ENCODE results near the gene CYP2R1.

Gene CYP2R1

DNA sequence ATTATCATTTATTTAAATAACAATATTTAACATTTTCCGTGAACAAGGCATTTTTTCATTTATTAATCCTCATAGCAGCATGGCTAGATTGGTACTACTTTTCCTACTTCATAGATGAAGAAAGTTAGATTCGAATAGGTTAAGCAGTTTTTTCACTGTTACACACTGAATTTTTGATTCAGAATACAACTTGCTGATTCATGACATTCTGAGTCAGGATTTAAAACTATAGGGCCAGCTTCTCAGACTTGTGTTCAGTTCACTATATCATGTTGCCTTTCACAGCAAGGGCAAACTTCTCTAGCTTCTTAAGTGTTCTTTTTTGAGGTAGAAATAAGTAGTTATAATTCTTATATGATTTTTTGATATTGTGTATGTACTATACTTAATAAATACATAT is 31.5 kb downstream of the CYP2R1 start:
- no peak overlapping the region for H3K4me3 ChIP-seq (ENCODE audit: control insufficient read depth, low read depth, low read length)
- TF ChIP-seq, protein P1, sequence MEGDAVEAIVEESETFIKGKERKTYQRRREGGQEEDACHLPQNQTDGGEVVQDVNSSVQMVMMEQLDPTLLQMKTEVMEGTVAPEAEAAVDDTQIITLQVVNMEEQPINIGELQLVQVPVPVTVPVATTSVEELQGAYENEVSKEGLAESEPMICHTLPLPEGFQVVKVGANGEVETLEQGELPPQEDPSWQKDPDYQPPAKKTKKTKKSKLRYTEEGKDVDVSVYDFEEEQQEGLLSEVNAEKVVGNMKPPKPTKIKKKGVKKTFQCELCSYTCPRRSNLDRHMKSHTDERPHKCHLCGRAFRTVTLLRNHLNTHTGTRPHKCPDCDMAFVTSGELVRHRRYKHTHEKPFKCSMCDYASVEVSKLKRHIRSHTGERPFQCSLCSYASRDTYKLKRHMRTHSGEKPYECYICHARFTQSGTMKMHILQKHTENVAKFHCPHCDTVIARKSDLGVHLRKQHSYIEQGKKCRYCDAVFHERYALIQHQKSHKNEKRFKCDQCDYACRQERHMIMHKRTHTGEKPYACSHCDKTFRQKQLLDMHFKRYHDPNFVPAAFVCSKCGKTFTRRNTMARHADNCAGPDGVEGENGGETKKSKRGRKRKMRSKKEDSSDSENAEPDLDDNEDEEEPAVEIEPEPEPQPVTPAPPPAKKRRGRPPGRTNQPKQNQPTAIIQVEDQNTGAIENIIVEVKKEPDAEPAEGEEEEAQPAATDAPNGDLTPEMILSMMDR (conservative IDR thresholded peaks at IDR 0.05; ENCODE audit: control insufficient read depth, insufficient read depth, low read depth, low read length) = no peak
- DNase-seq (ENCODE audit: low read depth) = no peak

DNA sequence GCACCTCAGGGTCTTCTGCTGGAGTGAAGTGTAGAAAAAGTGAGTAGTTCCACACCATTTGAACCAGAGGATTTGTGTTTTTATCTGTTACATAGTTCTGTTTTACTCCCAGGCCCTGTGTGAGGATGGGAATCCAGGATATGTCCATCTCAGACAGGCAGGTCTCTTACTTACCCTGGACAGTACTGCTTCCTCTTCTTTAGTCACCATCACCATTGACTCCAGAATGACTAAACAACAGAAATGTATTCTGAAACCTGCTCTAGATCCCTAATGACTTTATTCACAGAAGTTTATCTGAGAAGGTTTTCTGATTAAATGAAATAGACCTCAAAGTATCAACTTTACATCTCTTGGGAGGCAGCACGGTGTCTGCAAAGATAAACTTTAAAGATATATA is 33.6 kb downstream of the CYP2R1 start:
- no peak for DNase-seq (ENCODE audit: low read depth)

DNA sequence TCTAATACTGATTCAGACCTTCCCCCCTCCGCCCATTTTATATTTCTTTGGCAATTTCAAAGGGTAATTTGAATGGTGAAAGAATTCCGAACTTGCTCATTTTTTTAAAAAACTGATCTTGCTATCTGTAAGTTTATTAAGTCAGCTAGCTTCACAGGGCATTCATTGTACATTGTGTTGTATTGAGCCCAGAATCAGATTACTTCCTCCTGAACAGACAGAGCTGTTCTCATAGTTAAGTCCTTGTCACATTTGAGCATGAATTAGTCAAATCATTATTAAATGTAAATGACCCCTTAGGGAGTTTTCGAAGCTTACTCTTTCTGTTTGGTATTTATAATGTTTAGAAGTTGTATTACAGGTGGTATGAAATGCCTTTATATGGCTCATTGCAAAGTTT is 34.4 kb downstream of the CYP2R1 start:
- TF ChIP-seq, protein P1 (conservative IDR thresholded peaks at IDR 0.05; ENCODE audit: control insufficient read depth, insufficient read depth, low read depth, low read length) = no peak
- no peak for DNase-seq (ENCODE audit: low read depth)
- no peak overlapping the region for H3K4me3 ChIP-seq (ENCODE audit: control insufficient read depth, low read depth, low read length)

More for the DNA sequence above, 33.6 kb downstream of the CYP2R1 start:
- TF ChIP-seq, protein P1 (conservative IDR thresholded peaks at IDR 0.05; ENCODE audit: control insufficient read depth, insufficient read depth, low read depth, low read length) = no peak
- no peak overlapping the region for H3K4me3 ChIP-seq (ENCODE audit: control insufficient read depth, low read depth, low read length)

DNA sequence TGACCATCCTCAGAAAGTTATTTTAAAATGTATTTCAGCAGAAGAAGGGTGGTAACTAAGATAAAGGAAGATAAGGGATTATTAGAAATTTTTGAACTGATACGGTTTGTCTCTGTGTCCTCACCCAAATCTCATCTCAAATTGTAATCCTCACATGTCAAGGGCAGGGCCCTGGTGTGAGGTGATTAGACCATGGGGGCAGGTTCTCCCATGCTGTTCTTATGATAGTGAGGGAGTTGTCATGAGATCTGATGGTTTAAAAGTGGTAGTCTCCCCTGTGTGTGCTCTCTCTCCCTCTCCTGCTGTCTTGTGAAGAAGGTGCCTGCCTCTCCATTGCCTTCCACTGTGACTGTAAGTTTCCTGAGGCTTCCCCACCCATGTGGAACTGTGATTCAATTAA is 36.1 kb downstream of the CYP2R1 start:
- no peak overlapping the region for H3K4me3 ChIP-seq (ENCODE audit: control insufficient read depth, low read depth, low read length)
- DNase-seq (ENCODE audit: low read depth) = no peak
- TF ChIP-seq, protein P1 (conservative IDR thresholded peaks at IDR 0.05; ENCODE audit: control insufficient read depth, insufficient read depth, low read depth, low read length) = no peak

DNA sequence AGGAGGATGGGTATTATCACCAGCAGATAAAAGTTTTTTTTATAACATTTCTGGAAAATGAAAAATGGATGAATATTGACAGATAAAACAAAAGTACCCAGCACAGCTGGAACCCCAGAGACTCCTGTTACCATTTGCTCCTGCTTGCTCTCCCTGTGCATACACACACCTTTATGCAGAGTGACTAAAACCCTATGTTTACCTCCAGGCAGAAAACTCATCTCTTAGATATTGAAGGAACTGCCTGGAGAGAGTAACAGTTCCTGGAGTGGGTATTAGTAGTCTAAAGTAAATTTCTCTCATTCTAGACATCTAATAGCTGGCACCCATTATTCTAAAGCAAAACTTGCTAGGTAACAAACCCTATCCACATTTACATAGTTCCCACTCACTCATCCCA is 38.0 kb downstream of the CYP2R1 start:
- TF ChIP-seq, protein P1 (conservative IDR thresholded peaks at IDR 0.05; ENCODE audit: control insufficient read depth, insufficient read depth, low read depth, low read length) = no peak
- H3K4me3 ChIP-seq (ENCODE audit: control insufficient read depth, low read depth, low read length) = no peak overlapping the region
- DNase-seq (ENCODE audit: low read depth) = no peak

DNA sequence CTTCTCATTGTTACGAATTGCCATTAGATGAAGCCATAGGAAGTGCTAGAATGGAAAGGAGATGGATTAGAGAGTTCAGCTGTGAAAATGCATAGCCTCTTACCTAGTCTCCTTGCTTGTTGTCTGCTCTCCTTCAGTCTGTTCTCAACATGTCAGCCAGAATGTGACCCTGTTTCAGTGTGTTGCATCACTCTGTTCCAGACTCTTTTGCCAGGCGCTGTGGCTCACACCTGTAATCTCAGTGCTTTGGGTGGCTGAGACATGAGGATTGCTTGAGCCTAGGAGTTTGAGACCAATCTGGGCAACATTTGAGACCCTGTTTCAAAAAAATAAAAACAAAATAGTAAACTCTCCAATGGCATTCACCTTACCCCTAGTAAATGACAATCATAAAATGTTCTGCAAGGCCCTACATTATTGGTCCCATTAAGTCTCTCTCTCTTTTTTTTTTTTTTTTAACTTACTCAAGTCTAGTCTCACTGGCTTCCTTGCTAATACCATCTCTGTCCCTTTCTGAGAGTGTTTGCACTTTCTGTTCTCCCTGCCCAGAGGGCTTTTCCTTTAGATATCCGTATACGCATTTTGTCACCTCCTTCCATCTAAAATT is 39.4 kb downstream of the CYP2R1 start:
- TF ChIP-seq, protein P1 (conservative IDR thresholded peaks at IDR 0.05; ENCODE audit: control insufficient read depth, insufficient read depth, low read depth, low read length) = no peak
- no peak for DNase-seq (ENCODE audit: low read depth)
- no peak overlapping the region for H3K4me3 ChIP-seq (ENCODE audit: control insufficient read depth, low read depth, low read length)

DNA sequence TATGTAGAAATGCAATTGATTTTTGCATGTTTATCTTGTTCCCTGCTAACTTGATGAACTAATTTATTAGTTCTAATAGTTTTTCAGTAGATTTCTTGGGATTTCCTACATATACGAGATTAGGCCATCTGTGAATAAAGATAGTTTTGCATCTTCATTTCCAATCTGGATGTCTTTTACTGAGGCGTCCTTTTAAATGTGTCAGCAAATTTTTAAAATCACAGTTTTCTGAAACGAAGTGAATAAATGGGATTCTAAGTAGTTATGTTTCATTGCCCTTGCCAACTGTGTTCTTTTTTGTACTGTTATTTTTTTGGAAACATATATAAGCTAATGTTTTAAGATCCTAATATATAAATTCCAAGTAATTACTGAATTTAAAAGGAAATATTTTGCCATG is 50.0 kb downstream of the CYP2R1 start:
- H3K4me3 ChIP-seq (ENCODE audit: control insufficient read depth, low read depth, low read length) = no peak overlapping the region
- TF ChIP-seq, protein P1 (conservative IDR thresholded peaks at IDR 0.05; ENCODE audit: control insufficient read depth, insufficient read depth, low read depth, low read length) = no peak
- no peak for DNase-seq (ENCODE audit: low read depth)
